ENCODE measurements around the gene SLC38A9. TPM values are rescaled to one million over a fixed set of nuclear protein-coding genes. Genes with fewer than 3 reads are reported as not detected.

Gene SLC38A9
- total RNA-seq, 4 donors from 2014 or later = 13.2 to 26.2 (median 20.1) TPM

GRCh38 chr5:55585206-55585610 is 126.9 kb downstream of the SLC38A9 start:
- no peak for ATAC-seq (ENCODE audit: low FRiP score)
- no peak for TF ChIP-seq CTCF (IDR thresholded peaks at IDR 0.05)
- DNase-seq (ENCODE audit: low spot score) = no peak

GRCh38 chr5:55584398-55585205 is 127.5 kb downstream of the SLC38A9 start:
- no peak for DNase-seq (ENCODE audit: low spot score)
- ATAC-seq (ENCODE audit: low FRiP score) = no peak
- no peak for TF ChIP-seq CTCF (IDR thresholded peaks at IDR 0.05)

GRCh38 chr5:55583578-55583977 is 128.5 kb downstream of the SLC38A9 start:
- DNase-seq (ENCODE audit: low spot score) (no peak), ATAC-seq (ENCODE audit: low FRiP score) (no peak)
- no peak for TF ChIP-seq CTCF (IDR thresholded peaks at IDR 0.05)

- no peak for ATAC-seq (ENCODE audit: low FRiP score)
- DNase-seq (ENCODE audit: low spot score) = no peak
- TF ChIP-seq CTCF (IDR thresholded peaks at IDR 0.05) = no peak
Observed at GRCh38 chr5:55582256-55582655, 129.9 kb downstream of the SLC38A9 start.

- no peak for TF ChIP-seq CTCF (IDR thresholded peaks at IDR 0.05)
- ATAC-seq (ENCODE audit: low FRiP score) (no peak), DNase-seq (ENCODE audit: low spot score) (no peak)
Observed at GRCh38 chr5:55580042-55580441, 132.1 kb downstream of the SLC38A9 start.

- ATAC-seq (ENCODE audit: low FRiP score) (no peak), DNase-seq (ENCODE audit: low spot score) (no peak)
- TF ChIP-seq CTCF (IDR thresholded peaks at IDR 0.05) = no peak
Observed at GRCh38 chr5:55578771-55579170, 133.4 kb downstream of the SLC38A9 start.
